Activated T-helper 2 cell treated with anti-CD3 and anti-CD28 coated beads, Interferon-gamma antibody, Interleukin-2, Interleukin-4, amounts not matched to agents 10 μg/mL and 5 μg/mL and 100 μg/mL, durations not matched to agents 14 hours and 24 hours and 36 hours (primary cell): ENCODE data around the gene UBXN2A. TPM values are rescaled to one million over a fixed set of nuclear protein-coding genes. Genes with fewer than 3 reads are reported as not detected.

Source experiments
- DNase-seq: peaks from one replicate; pipeline ENCODE4 v3.0.0; 2021; ENCODE audit warnings: low spot score
- H3K27ac Mint-ChIP-seq: one replicate; pipeline ENCODE4 v1.8.0; 2021; ENCODE audit warnings: mixed read lengths
- H3K27me3 Mint-ChIP-seq: one replicate; pipeline ENCODE4 v1.8.0; 2021; ENCODE audit warnings: low read depth, mixed read lengths
- H3K36me3 Mint-ChIP-seq: one replicate; pipeline ENCODE4 v1.8.0; 2021; ENCODE audit warnings: low read depth, mixed read lengths
- H3K4me1 Mint-ChIP-seq: one replicate; pipeline ENCODE4 v1.8.0; 2021; ENCODE audit warnings: low read depth, mixed read lengths
- H3K4me3 Mint-ChIP-seq: one replicate; pipeline ENCODE4 v1.8.0; 2021; ENCODE audit warnings: low read depth, mild to moderate bottlenecking, moderate library complexity, mixed read lengths
- H3K9me3 Mint-ChIP-seq: one replicate; pipeline ENCODE4 v1.8.0; 2021; ENCODE audit warnings: mixed read lengths
- intact Hi-C: fragments of 100-400 bp; cut with micrococcal nuclease; formaldehyde crosslinking; loops from one replicate; pipeline ENCODE4 v1.15.1; 2023
- total RNA-seq: library from RNA; stranded (reverse); gene quantifications from 2 replicates; pipeline ENCODE4 v1.2.3, GENCODE V29; 2022

UBXN2A gene
- total RNA-seq, 1 donor from 2014 or later, result 18.3 TPM

GRCh38 chr2:24046599-24046929, 106.3 kb downstream of the UBXN2A start:
- Mint-ChIP-seq H3K9me3 (no peaks in the 10 kb centered on the region), H3K27ac (no peak overlapping the region), H3K4me3 (peak overlapping the region; percentile 93), H3K27me3 (peaks cover 6% of the 10 kb centered on the region), H3K4me1 (peaks cover 20% of the 10 kb centered on the region), H3K36me3 (no peaks in the 10 kb centered on the region)
- no peak for DNase-seq
- intact Hi-C loops, result loop anchor here (5.0 kb wide), 1 partner anchor 446 kb away; the partner anchor contains the start of gene NCOA1

- intact Hi-C loops, result loop anchor here (1.0 to 5.0 kb wide), 4 partner anchors 29 to 445 kb away; partner anchors contain the start of genes ATAD2B, NCOA1, SF3B6 and UBXN2A
- DNase-seq, result peak; percentile 93
- Mint-ChIP-seq H3K9me3 (no peaks in the 10 kb centered on the region), H3K27ac (peak within 1 kb of the TSS; percentile 81), H3K4me1 (peaks cover 20% of the 10 kb centered on the region), H3K36me3 (no peaks in the 10 kb centered on the region), H3K4me3 (peak within 1 kb of the TSS; percentile 93), H3K27me3 (peaks cover 6% of the 10 kb centered on the region)
These were observed 106.9 kb downstream of the UBXN2A start, which contains the start of gene WDCP for GRCh38 chr2:24046930-24047702. Gene WDCP, minus strand, starts transcription at chr2:24047391. Its CDS starts 7,897 bp downstream, at chr2:24039494.

GRCh38 chr2:24047703-24048033, 107.4 kb downstream of the UBXN2A start:
- DNase-seq, result no peak
- peaks cover 6% of the 10 kb centered on the region for H3K27me3 Mint-ChIP-seq
- peak overlapping the region; percentile 93 for H3K4me3 Mint-ChIP-seq
- peaks cover 20% of the 10 kb centered on the region for H3K4me1 Mint-ChIP-seq
- H3K9me3 Mint-ChIP-seq, result no peaks in the 10 kb centered on the region
- intact Hi-C loops, result loop anchor here (1.0 to 5.0 kb wide), 4 partner anchors 29 to 445 kb away; partner anchors contain the start of genes ATAD2B, NCOA1, SF3B6 and UBXN2A
- no peak overlapping the region for H3K27ac Mint-ChIP-seq
- H3K36me3 Mint-ChIP-seq, result no peaks in the 10 kb centered on the region

GRCh38 chr2:24048769-24049484, 108.7 kb downstream of the UBXN2A start:
- H3K4me1 Mint-ChIP-seq, result peaks cover 15% of the 10 kb centered on the region
- no peak for DNase-seq
- H3K4me3 Mint-ChIP-seq, result peak overlapping the region; percentile 76
- intact Hi-C loops, result loop anchor here (5.0 kb wide), 1 partner anchor 443 kb away; the partner anchor contains the start of gene NCOA1
- no peaks in the 10 kb centered on the region for H3K36me3 Mint-ChIP-seq
- no peaks in the 10 kb centered on the region for H3K9me3 Mint-ChIP-seq
- H3K27me3 Mint-ChIP-seq, result peaks cover 9% of the 10 kb centered on the region
- no peak overlapping the region for H3K27ac Mint-ChIP-seq

GRCh38 chr2:24049485-24050021, 109.3 kb downstream of the UBXN2A start, which contains the start of gene FKBP1B:
Gene FKBP1B, plus strand, starts transcription at chr2:24049741. Its CDS starts 109 bp downstream, at chr2:24049850.
- intact Hi-C loops, result loop anchor here (5.0 kb wide), 1 partner anchor 443 kb away; the partner anchor contains the start of gene NCOA1
- H3K36me3 Mint-ChIP-seq, result no peaks in the 10 kb centered on the region

GRCh38 chr2:24050041-24050979, 110.0 kb downstream of the UBXN2A start:
- Mint-ChIP-seq H3K4me1 (peaks cover 11% of the 10 kb centered on the region), H3K27me3 (peaks cover 12% of the 10 kb centered on the region), H3K4me3 (no peak overlapping the region), H3K9me3 (no peaks in the 10 kb centered on the region), H3K36me3 (no peaks in the 10 kb centered on the region), H3K27ac (no peak overlapping the region)
- intact Hi-C loops, result no loop called here
- no peak for DNase-seq

More at GRCh38 chr2:24049485-24050021, 109.3 kb downstream of the UBXN2A start, which contains the start of gene FKBP1B:
- peak; percentile 39 for DNase-seq
- Mint-ChIP-seq H3K9me3 (no peaks in the 10 kb centered on the region), H3K4me1 (peaks cover 15% of the 10 kb centered on the region), H3K27me3 (peaks cover 11% of the 10 kb centered on the region), H3K4me3 (peak within 1 kb of the TSS; percentile 76), H3K27ac (no peak within 1 kb of the TSS)

GRCh38 chr2:24051833-24052232, 111.6 kb downstream of the UBXN2A start:
- Mint-ChIP-seq H3K9me3 (no peaks in the 10 kb centered on the region), H3K4me3 (no peak overlapping the region), H3K4me1 (peaks cover 5% of the 10 kb centered on the region), H3K27ac (no peak overlapping the region), H3K36me3 (no peaks in the 10 kb centered on the region), H3K27me3 (peaks cover 12% of the 10 kb centered on the region)
- DNase-seq, result no peak
- intact Hi-C loops, result no loop called here

- intact Hi-C loops, result no loop called here
These were observed 112.7 kb downstream of the UBXN2A start for GRCh38 chr2:24052951-24053350.

More at GRCh38 chr2:24052951-24053350, 112.7 kb downstream of the UBXN2A start:
- H3K4me1 Mint-ChIP-seq, result no peaks in the 10 kb centered on the region
- no peak overlapping the region for H3K27ac Mint-ChIP-seq
- no peaks in the 10 kb centered on the region for H3K36me3 Mint-ChIP-seq
- H3K4me3 Mint-ChIP-seq, result no peak overlapping the region
- DNase-seq, result no peak
- H3K27me3 Mint-ChIP-seq, result peaks cover 12% of the 10 kb centered on the region
- H3K9me3 Mint-ChIP-seq, result no peaks in the 10 kb centered on the region

Other genes starting within 250 kb of the UBXN2A start
- gene ATAD2B, start 13.3 kb upstream of the UBXN2A start, total RNA-seq, result 24.2 and 24.8 TPM in 2 replicates
- gene MFSD2B, start 69.6 kb downstream of the UBXN2A start, total RNA-seq, result 0.14 TPM in 1 of 2 replicates, not detected in the other
- gene WDCP, start 106.9 kb downstream of the UBXN2A start, total RNA-seq, result 22.0 and 22.1 TPM in 2 replicates
- 1.1 and 2.1 TPM in 2 replicates for gene FKBP1B, start 109.3 kb downstream of the UBXN2A start, total RNA-seq
- gene SF3B6, start 135.9 kb downstream of the UBXN2A start, total RNA-seq, result 137 and 143 TPM in 2 replicates
- gene TP53I3, start 144.4 kb downstream of the UBXN2A start, total RNA-seq, result 2.7 and 3.1 TPM in 2 replicates
- gene PFN4, start 182.9 kb downstream of the UBXN2A start, total RNA-seq, result 0.30 TPM in 1 of 2 replicates, not detected in the other
- 4.5 and 6.3 TPM in 2 replicates for gene FAM228B, start 183.0 kb downstream of the UBXN2A start, total RNA-seq
- gene FAM228A, start 234.6 kb downstream of the UBXN2A start, total RNA-seq, result 0.21 TPM in 1 of 2 replicates, not detected in the other